Liver (tissue), 9 donors: Measurements from ENCODE around the gene TRIM17. TPM values are rescaled to one million over a fixed set of nuclear protein-coding genes. Genes with fewer than 3 reads are reported as not detected.

Source experiments
- DNase-seq: peaks from one replicate; pipeline ENCODE4 v3.0.0-alpha.2; 2017; ENCODE audit warnings: low spot score
- H3K27ac ChIP-seq, 2 donors: one replicate each; pipeline ENCODE4 v1.7.0; 2013; ENCODE audit warnings: inconsistent platforms in 2 of 2, low read length in 2 of 2, control low read depth in 1 of 2, low read depth in 1 of 2, mild to moderate bottlenecking in 1 of 2
- H3K27me3 ChIP-seq, 4 donors: one replicate each; pipeline versions ENCODE4 v1.6.1 to v1.7.0; 2013; ENCODE audit warnings: low read length in 3 of 4, inconsistent platforms in 1 of 4, mild to moderate bottlenecking in 1 of 4, moderate library complexity in 1 of 4; ENCODE audit not compliant: control insufficient read depth in 4 of 4, insufficient read depth in 4 of 4
- H3K36me3 ChIP-seq, 4 donors: one replicate each; pipeline versions ENCODE4 v1.6.1 to v1.7.0; 2013; ENCODE audit warnings: low read length in 3 of 4, mild to moderate bottlenecking in 3 of 4, low read depth in 1 of 4, moderate library complexity in 1 of 4; ENCODE audit not compliant: control insufficient read depth in 4 of 4, insufficient read depth in 3 of 4
- H3K4me1 ChIP-seq, 4 donors: one replicate each; pipeline versions ENCODE4 v1.6.1 to v1.7.0; 2013; ENCODE audit warnings: low read length in 3 of 4, mild to moderate bottlenecking in 3 of 4, moderate library complexity in 1 of 4; ENCODE audit not compliant: control insufficient read depth in 4 of 4, insufficient read depth in 4 of 4
- H3K4me3 ChIP-seq, 3 donors: one replicate each; pipeline versions ENCODE4 v1.6.1 to v1.7.0; 2013; ENCODE audit warnings: low read length in 3 of 3, control low read depth in 1 of 3, low read depth in 1 of 3, mild to moderate bottlenecking in 1 of 3
- H3K9ac ChIP-seq, 2 donors: one replicate each; pipeline ENCODE4 v1.7.0; 2013; ENCODE audit warnings: low read length in 2 of 2, mild to moderate bottlenecking in 2 of 2, moderate library complexity in 2 of 2, control low read depth in 1 of 2, low read depth in 1 of 2
- H3K9me3 ChIP-seq, 4 donors: one replicate each; pipeline versions ENCODE4 v1.6.1 to v1.7.0; 2013; ENCODE audit warnings: low read length in 3 of 4; ENCODE audit not compliant: control insufficient read depth in 4 of 4
- EGR1 ChIP-seq, 2 donors: IDR thresholded peaks; 2 replicates each; pipeline ENCODE4 v1.6.1; 2016 to 2018; ENCODE audit warnings: antibody characterized with exemption in 2 of 2, low read depth in 2 of 2
- FOXA1 ChIP-seq: IDR thresholded peaks from 2 replicates; pipeline ENCODE4 v1.6.1; 2016; ENCODE audit warnings: antibody characterized with exemption
- FOXA2 ChIP-seq: IDR thresholded peaks from 2 replicates; pipeline ENCODE4 v1.6.1; 2016; ENCODE audit warnings: antibody characterized with exemption
- GABPA ChIP-seq, 2 donors: IDR thresholded peaks in 1 of 2; conservative IDR thresholded peaks in 1 of 2; 2 replicates each; pipeline ENCODE4 v1.6.1; 2016; ENCODE audit warnings: antibody characterized with exemption in 2 of 2, mild to moderate bottlenecking in 1 of 2, moderate library complexity in 1 of 2
- HNF4A ChIP-seq, 2 donors: conservative IDR thresholded peaks; 2 replicates each; pipeline ENCODE4 v1.6.1; 2016; ENCODE audit warnings: antibody characterized with exemption in 2 of 2, mild to moderate bottlenecking in 2 of 2
- HNF4G ChIP-seq: IDR thresholded peaks from 2 replicates; pipeline ENCODE4 v1.6.1; 2016; ENCODE audit warnings: antibody characterized with exemption
- JUND ChIP-seq, 2 donors: IDR thresholded peaks; 2 replicates each; pipeline ENCODE4 v1.6.1; 2016; ENCODE audit warnings: antibody characterized with exemption in 2 of 2
- NR2F2 ChIP-seq: IDR thresholded peaks from 2 replicates; pipeline ENCODE4 v1.6.1; 2016; ENCODE audit warnings: antibody characterized with exemption
- RAD21 ChIP-seq, 2 donors: IDR thresholded peaks; 2 replicates each; pipeline ENCODE4 v1.6.1; 2016; ENCODE audit warnings: antibody characterized with exemption in 2 of 2, mild to moderate bottlenecking in 2 of 2
- RXRA ChIP-seq, 2 donors: IDR thresholded peaks; 2 replicates each; pipeline ENCODE4 v1.6.1; 2017 to 2018; ENCODE audit warnings: antibody characterized with exemption in 2 of 2, mild to moderate bottlenecking in 1 of 2
- SP1 ChIP-seq: IDR thresholded peaks from 2 replicates; pipeline ENCODE4 v1.6.1; 2018; ENCODE audit warnings: antibody characterized with exemption, mild to moderate bottlenecking
- TAF1 ChIP-seq: conservative IDR thresholded peaks from 2 replicates; pipeline ENCODE4 v1.6.1; 2016; ENCODE audit warnings: antibody characterized with exemption, mild to moderate bottlenecking
- YY1 ChIP-seq: IDR thresholded peaks from 2 replicates; pipeline ENCODE4 v1.6.1; 2016; ENCODE audit warnings: antibody characterized with exemption, mild to moderate bottlenecking
- WGBS: extraction: QIAGEN DNeasy Blood & Tissue Kit; methylation state at CpG from one replicate; pipeline ENCODE4 v1.1.7; 2013; 5-methylcytosine and 5-hydroxymethylcytosine counted together
- polyA plus RNA-seq, 2 donors: library from polyadenylated mRNA; stranded (reverse) in 1 of 2; unstranded in 1 of 2; fragments of 200-250 nt in 1 of 2; fragments of >200 nt in 1 of 2; fragmentation: Nextera tagmentation in 1 of 2; extraction: Ambion mirVana in 1 of 2; gene quantifications; one replicate each; pipeline versions ENCODE4 v1.2.1 to v1.2.3, GENCODE V29; 2013 to 2015
- total RNA-seq, 2 donors: library from RNA; depleted of rRNA; stranded (reverse); fragments of >200 nt; gene quantifications; one replicate each; pipeline ENCODE4 v1.2.3, GENCODE V29; 2014
- TF ChIP-seq, protein P1 (sequence below): IDR thresholded peaks from 2 replicates; pipeline ENCODE4 v1.6.1; 2016; ENCODE audit warnings: antibody characterized with exemption
- TF ChIP-seq, protein P2 (sequence below): IDR thresholded peaks from 2 replicates; pipeline ENCODE4 v1.6.1; 2016; ENCODE audit warnings: antibody characterized with exemption
- TF ChIP-seq, protein P3 (sequence below): fragments of 150-350 bp; IDR thresholded peaks from 2 replicates; pipeline ENCODE4 v1.5.1; 2017; ENCODE audit warnings: improper control_type of control experiment, low read depth, low read length; ENCODE audit not compliant: missing input control
- TF ChIP-seq, protein P4 (sequence below): IDR thresholded peaks from 2 replicates; pipeline ENCODE4 v1.6.1; 2016; ENCODE audit warnings: antibody characterized with exemption
- TF ChIP-seq, protein P5 (sequence below): IDR thresholded peaks from 2 replicates; pipeline ENCODE4 v1.6.1; 2016; ENCODE audit warnings: antibody characterized with exemption, mild to moderate bottlenecking
- donor health status: healthy.
- donor health status: healthy.
- donor health status: healthy.
- donor health status: healthy.
- donor health status: healthy.

The TRIM17 gene
- total and polyA plus RNA-seq, 4 donors = 0.08 to 0.49 TPM; not detected in 2

DNA sequence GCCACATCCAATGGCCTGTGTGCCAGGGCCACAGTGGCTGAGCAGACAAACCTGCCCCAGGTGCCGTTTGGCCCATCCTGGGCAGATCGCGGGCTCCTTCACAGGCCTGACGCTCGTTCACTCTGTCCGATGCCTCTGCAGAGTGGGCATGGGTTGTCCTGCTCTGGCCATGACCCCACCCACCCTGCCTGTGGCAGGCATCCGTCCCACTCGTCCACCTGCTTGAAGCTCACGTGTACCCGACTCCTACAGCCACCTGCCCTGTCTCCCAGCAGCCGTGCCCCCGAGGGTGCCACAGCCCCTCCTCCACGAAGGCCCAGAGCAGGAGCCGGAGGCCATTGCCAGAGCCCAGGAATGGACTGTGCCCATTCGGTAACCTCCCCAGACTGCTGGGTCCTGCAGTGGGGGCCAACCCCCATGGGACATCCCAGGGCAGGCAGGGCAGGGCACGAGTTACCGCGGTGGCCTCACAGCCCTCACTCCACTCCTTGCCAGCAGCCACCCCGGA is 51.9 kb downstream of the TRIM17 start:
- Histone ChIP-seq H3K27me3 (no peaks in the 10 kb centered on the region), H3K9ac (no peak overlapping the region), H3K36me3 (no peaks in the 10 kb centered on the region), H3K27ac (no peak overlapping the region), H3K4me3 (no peak overlapping the region), H3K9me3 (no peaks in the 10 kb centered on the region), H3K4me1 (peaks cover 0 to 3% (median 0%) of the 10 kb centered on the region in 4 donors)
- DNase-seq = no peak
- TF ChIP-seq TAF1 (no peak), FOXA1 (no peak), HNF4A (conservative IDR thresholded peaks at IDR 0.05) (no peak), HNF4G (no peak), FOXA2 (no peak), NR2F2 (no peak), JUND (IDR thresholded peaks at IDR 0.05) (no peak), EGR1 (IDR thresholded peaks at IDR 0.05; ENCODE audit: low read depth in 2 of 2) (no peak), SP1 (no peak), RXRA (IDR thresholded peaks at IDR 0.05) (no peak), RAD21 (IDR thresholded peaks at IDR 0.05) (no peak), GABPA (IDR thresholded peaks at IDR 0.05 in 1 of 2, conservative IDR thresholded peaks at IDR 0.05 in 1 of 2) (no peak), YY1 (no peak)
- TF ChIP-seq, protein P1, sequence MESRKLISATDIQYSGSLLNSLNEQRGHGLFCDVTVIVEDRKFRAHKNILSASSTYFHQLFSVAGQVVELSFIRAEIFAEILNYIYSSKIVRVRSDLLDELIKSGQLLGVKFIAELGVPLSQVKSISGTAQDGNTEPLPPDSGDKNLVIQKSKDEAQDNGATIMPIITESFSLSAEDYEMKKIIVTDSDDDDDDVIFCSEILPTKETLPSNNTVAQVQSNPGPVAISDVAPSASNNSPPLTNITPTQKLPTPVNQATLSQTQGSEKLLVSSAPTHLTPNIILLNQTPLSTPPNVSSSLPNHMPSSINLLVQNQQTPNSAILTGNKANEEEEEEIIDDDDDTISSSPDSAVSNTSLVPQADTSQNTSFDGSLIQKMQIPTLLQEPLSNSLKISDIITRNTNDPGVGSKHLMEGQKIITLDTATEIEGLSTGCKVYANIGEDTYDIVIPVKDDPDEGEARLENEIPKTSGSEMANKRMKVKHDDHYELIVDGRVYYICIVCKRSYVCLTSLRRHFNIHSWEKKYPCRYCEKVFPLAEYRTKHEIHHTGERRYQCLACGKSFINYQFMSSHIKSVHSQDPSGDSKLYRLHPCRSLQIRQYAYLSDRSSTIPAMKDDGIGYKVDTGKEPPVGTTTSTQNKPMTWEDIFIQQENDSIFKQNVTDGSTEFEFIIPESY = no peak
- TF ChIP-seq, protein P2, sequence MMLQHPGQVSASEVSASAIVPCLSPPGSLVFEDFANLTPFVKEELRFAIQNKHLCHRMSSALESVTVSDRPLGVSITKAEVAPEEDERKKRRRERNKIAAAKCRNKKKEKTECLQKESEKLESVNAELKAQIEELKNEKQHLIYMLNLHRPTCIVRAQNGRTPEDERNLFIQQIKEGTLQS = no peak
- TF ChIP-seq, protein P3, sequence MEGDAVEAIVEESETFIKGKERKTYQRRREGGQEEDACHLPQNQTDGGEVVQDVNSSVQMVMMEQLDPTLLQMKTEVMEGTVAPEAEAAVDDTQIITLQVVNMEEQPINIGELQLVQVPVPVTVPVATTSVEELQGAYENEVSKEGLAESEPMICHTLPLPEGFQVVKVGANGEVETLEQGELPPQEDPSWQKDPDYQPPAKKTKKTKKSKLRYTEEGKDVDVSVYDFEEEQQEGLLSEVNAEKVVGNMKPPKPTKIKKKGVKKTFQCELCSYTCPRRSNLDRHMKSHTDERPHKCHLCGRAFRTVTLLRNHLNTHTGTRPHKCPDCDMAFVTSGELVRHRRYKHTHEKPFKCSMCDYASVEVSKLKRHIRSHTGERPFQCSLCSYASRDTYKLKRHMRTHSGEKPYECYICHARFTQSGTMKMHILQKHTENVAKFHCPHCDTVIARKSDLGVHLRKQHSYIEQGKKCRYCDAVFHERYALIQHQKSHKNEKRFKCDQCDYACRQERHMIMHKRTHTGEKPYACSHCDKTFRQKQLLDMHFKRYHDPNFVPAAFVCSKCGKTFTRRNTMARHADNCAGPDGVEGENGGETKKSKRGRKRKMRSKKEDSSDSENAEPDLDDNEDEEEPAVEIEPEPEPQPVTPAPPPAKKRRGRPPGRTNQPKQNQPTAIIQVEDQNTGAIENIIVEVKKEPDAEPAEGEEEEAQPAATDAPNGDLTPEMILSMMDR = no peak
- TF ChIP-seq, protein P4, sequence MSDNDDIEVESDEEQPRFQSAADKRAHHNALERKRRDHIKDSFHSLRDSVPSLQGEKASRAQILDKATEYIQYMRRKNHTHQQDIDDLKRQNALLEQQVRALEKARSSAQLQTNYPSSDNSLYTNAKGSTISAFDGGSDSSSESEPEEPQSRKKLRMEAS = no peak
- WGBS = 92% methylated on average over 19 of the region's 19 CpGs

DNA sequence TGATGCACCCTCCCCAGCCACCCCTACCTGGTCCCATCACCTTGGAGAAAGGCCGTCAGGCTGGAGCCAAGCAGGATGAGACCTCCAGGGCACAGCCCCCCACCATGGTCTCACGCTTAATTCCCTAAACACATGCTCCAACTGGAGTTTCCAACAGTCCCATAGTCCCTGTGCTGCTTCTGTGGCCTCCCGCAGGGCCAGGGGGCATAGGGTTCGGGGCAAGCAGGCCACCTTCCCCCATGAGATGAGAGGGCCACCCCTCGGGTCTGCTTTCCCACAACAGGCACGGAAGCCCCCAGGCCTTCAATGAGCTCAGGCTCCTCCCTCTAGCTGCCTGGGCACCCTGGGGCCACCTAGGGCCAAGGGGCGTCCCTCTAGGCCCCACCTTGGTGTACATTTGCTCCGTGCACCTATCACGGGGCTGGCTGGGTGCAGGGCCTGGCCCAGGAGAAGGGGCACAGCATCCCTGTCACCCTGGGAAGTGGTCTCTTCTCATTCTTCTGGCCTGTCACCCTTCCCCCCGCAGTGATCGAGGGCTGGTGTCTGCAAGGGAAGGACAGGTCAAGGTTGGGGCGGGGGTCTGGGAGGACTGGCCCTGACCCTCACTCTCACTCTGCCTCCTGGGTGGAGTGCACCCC is 52.5 kb downstream of the TRIM17 start:
- WGBS = 88% methylated on average over 12 of the region's 12 CpGs
- no peak overlapping the region for H3K4me3 ChIP-seq
- DNase-seq = no peak
- H3K4me1 ChIP-seq = peaks cover 0 to 3% (median 0%) of the 10 kb centered on the region in 4 donors
- no peak overlapping the region for H3K9ac ChIP-seq
- no peaks in the 10 kb centered on the region for H3K27me3 ChIP-seq
- no peaks in the 10 kb centered on the region for H3K9me3 ChIP-seq
- no peak overlapping the region for H3K27ac ChIP-seq
- no peaks in the 10 kb centered on the region for H3K36me3 ChIP-seq
- TF ChIP-seq SP1 (no peak), RXRA (IDR thresholded peaks at IDR 0.05) (no peak), JUND (IDR thresholded peaks at IDR 0.05) (no peak), YY1 (no peak), RAD21 (IDR thresholded peaks at IDR 0.05) (no peak), TAF1 (no peak), NR2F2 (no peak), FOXA2 (no peak), HNF4A (conservative IDR thresholded peaks at IDR 0.05) (no peak), GABPA (IDR thresholded peaks at IDR 0.05 in 1 of 2, conservative IDR thresholded peaks at IDR 0.05 in 1 of 2) (no peak)
- TF ChIP-seq, protein P3 = no peak
- TF ChIP-seq, protein P5, sequence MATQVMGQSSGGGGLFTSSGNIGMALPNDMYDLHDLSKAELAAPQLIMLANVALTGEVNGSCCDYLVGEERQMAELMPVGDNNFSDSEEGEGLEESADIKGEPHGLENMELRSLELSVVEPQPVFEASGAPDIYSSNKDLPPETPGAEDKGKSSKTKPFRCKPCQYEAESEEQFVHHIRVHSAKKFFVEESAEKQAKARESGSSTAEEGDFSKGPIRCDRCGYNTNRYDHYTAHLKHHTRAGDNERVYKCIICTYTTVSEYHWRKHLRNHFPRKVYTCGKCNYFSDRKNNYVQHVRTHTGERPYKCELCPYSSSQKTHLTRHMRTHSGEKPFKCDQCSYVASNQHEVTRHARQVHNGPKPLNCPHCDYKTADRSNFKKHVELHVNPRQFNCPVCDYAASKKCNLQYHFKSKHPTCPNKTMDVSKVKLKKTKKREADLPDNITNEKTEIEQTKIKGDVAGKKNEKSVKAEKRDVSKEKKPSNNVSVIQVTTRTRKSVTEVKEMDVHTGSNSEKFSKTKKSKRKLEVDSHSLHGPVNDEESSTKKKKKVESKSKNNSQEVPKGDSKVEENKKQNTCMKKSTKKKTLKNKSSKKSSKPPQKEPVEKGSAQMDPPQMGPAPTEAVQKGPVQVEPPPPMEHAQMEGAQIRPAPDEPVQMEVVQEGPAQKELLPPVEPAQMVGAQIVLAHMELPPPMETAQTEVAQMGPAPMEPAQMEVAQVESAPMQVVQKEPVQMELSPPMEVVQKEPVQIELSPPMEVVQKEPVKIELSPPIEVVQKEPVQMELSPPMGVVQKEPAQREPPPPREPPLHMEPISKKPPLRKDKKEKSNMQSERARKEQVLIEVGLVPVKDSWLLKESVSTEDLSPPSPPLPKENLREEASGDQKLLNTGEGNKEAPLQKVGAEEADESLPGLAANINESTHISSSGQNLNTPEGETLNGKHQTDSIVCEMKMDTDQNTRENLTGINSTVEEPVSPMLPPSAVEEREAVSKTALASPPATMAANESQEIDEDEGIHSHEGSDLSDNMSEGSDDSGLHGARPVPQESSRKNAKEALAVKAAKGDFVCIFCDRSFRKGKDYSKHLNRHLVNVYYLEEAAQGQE = no peak
- TF ChIP-seq, protein P4 = no peak
